Ishikawa (cell line): ENCODE measurements around the gene L1TD1.

ENCODE experiments used
- CEBPB ChIP-seq: IDR thresholded peaks from 2 replicates; pipeline ENCODE4 v1.6.1; 2012
- CREB1 ChIP-seq: IDR thresholded peaks from 2 replicates; pipeline ENCODE4 v1.6.1; 2012; ENCODE audit warnings: low read depth
- EGR1 ChIP-seq: IDR thresholded peaks from 2 replicates; pipeline ENCODE4 v1.6.1; 2012
- EP300 ChIP-seq: IDR thresholded peaks from 2 replicates; pipeline ENCODE4 v1.6.1; 2012; ENCODE audit warnings: borderline replicate concordance
- NFIC ChIP-seq: IDR thresholded peaks from 2 replicates; pipeline ENCODE4 v1.6.1; 2012
- RAD21 ChIP-seq: IDR thresholded peaks from 2 replicates; pipeline ENCODE4 v1.6.1; 2012; ENCODE audit warnings: low read depth
- TAF1 ChIP-seq: IDR thresholded peaks from 2 replicates; pipeline ENCODE4 v1.6.1; 2012; ENCODE audit warnings: low read depth, mild to moderate bottlenecking
- TCF12 ChIP-seq: IDR thresholded peaks from 2 replicates; pipeline ENCODE4 v1.6.1; 2012; ENCODE audit warnings: low read depth
- TEAD4 ChIP-seq: IDR thresholded peaks from 2 replicates; pipeline ENCODE4 v1.6.1; 2012
- YY1 ChIP-seq: IDR thresholded peaks from 2 replicates; pipeline ENCODE4 v1.6.1; 2012; ENCODE audit warnings: low read depth
- ZBTB7A ChIP-seq: IDR thresholded peaks from 2 replicates; pipeline ENCODE4 v1.6.1; 2012; ENCODE audit warnings: low read depth
- TF ChIP-seq, protein P1 (sequence below): IDR thresholded peaks from 2 replicates; pipeline ENCODE4 v1.6.1; 2012
- TF ChIP-seq, protein P2 (sequence below): IDR thresholded peaks from 2 replicates; pipeline ENCODE4 v1.6.1; 2012; ENCODE audit warnings: low read depth, mild to moderate bottlenecking
- TF ChIP-seq, protein P3 (sequence below): IDR thresholded peaks from 2 replicates; pipeline ENCODE4 v1.6.1; 2012

DNA sequence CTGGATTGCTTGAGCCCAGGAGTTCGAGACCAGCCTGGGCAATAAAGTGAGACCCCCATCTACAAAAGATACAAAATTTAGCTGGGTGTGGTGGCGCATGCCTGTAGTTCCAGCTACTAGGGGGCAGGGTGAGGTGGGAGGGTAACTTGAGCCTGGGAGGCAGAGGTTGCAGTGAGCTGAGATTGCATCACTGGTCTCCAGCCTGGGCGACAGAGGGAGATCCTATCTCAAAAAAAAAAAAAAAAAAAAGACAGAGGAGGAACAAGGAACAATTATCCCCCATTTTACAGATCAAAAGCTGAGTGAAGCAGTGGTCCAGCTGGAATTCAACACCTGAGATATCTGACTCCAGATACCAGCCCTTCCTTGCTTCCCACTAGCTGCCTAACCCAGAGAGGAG lies 34.8 kb downstream of the L1TD1 start:
- TF ChIP-seq YY1 (no peak), TEAD4 (peak; percentile 17; the same call in 1 of the 2 replicates), RAD21 (no peak), CREB1 (no peak), EP300 (no peak), TAF1 (no peak), CEBPB (peak; percentile 83), ZBTB7A (no peak), NFIC (no peak), EGR1 (no peak), TCF12 (no peak)
- TF ChIP-seq, protein P1, sequence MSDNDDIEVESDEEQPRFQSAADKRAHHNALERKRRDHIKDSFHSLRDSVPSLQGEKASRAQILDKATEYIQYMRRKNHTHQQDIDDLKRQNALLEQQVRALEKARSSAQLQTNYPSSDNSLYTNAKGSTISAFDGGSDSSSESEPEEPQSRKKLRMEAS: no peak
- TF ChIP-seq, protein P2, sequence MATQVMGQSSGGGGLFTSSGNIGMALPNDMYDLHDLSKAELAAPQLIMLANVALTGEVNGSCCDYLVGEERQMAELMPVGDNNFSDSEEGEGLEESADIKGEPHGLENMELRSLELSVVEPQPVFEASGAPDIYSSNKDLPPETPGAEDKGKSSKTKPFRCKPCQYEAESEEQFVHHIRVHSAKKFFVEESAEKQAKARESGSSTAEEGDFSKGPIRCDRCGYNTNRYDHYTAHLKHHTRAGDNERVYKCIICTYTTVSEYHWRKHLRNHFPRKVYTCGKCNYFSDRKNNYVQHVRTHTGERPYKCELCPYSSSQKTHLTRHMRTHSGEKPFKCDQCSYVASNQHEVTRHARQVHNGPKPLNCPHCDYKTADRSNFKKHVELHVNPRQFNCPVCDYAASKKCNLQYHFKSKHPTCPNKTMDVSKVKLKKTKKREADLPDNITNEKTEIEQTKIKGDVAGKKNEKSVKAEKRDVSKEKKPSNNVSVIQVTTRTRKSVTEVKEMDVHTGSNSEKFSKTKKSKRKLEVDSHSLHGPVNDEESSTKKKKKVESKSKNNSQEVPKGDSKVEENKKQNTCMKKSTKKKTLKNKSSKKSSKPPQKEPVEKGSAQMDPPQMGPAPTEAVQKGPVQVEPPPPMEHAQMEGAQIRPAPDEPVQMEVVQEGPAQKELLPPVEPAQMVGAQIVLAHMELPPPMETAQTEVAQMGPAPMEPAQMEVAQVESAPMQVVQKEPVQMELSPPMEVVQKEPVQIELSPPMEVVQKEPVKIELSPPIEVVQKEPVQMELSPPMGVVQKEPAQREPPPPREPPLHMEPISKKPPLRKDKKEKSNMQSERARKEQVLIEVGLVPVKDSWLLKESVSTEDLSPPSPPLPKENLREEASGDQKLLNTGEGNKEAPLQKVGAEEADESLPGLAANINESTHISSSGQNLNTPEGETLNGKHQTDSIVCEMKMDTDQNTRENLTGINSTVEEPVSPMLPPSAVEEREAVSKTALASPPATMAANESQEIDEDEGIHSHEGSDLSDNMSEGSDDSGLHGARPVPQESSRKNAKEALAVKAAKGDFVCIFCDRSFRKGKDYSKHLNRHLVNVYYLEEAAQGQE: no peak
- TF ChIP-seq, protein P3, sequence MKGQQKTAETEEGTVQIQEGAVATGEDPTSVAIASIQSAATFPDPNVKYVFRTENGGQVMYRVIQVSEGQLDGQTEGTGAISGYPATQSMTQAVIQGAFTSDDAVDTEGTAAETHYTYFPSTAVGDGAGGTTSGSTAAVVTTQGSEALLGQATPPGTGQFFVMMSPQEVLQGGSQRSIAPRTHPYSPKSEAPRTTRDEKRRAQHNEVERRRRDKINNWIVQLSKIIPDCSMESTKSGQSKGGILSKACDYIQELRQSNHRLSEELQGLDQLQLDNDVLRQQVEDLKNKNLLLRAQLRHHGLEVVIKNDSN: no peak
